ENCODE data around the gene JCAD.

Gene JCAD

GRCh38 chr10:30062582-30062981 lies 3.2 kb upstream of the JCAD start:
- no peak for TF ChIP-seq ZNF274 (IDR thresholded peaks at IDR 0.05; ENCODE audit: low read depth, low read length)
- H3K4me3 ChIP-seq (ENCODE audit: low read length), result no peak overlapping the region

- H3K4me3 ChIP-seq (ENCODE audit: low read length), result no peak overlapping the region
- TF ChIP-seq ZNF274 (IDR thresholded peaks at IDR 0.05; ENCODE audit: low read depth, low read length), result no peak
Observed at GRCh38 chr10:30062090-30062489, 2.7 kb upstream of the JCAD start.

- TF ChIP-seq ZNF274 (IDR thresholded peaks at IDR 0.05; ENCODE audit: low read depth, low read length), result no peak
- H3K4me3 ChIP-seq (ENCODE audit: low read length), result no peak overlapping the region
Observed at GRCh38 chr10:30058570-30059132, 735 bp downstream of the JCAD start.

- H3K4me3 ChIP-seq (ENCODE audit: low read length), result no peak overlapping the region
Observed at GRCh38 chr10:30057894-30058556, 1.4 kb downstream of the JCAD start.

GRCh38 chr10:30057421-30057841 lies 2.0 kb downstream of the JCAD start:
- H3K4me3 ChIP-seq (ENCODE audit: low read length), result no peak overlapping the region
- TF ChIP-seq ZNF274 (IDR thresholded peaks at IDR 0.05; ENCODE audit: low read depth, low read length), result no peak

More at GRCh38 chr10:30057894-30058556, 1.4 kb downstream of the JCAD start:
- TF ChIP-seq ZNF274 (IDR thresholded peaks at IDR 0.05; ENCODE audit: low read depth, low read length), result no peak

GRCh38 chr10:30056767-30057355 lies 2.5 kb downstream of the JCAD start:
- no peak overlapping the region for H3K4me3 ChIP-seq (ENCODE audit: low read length)
- no peak for TF ChIP-seq ZNF274 (IDR thresholded peaks at IDR 0.05; ENCODE audit: low read depth, low read length)

GRCh38 chr10:30056281-30056680 lies 3.1 kb downstream of the JCAD start:
- TF ChIP-seq ZNF274 (IDR thresholded peaks at IDR 0.05; ENCODE audit: low read depth, low read length), result no peak
- H3K4me3 ChIP-seq (ENCODE audit: low read length), result no peak overlapping the region

- no peak for TF ChIP-seq ZNF274 (IDR thresholded peaks at IDR 0.05; ENCODE audit: low read depth, low read length)
Observed at GRCh38 chr10:30055226-30055662, 4.1 kb downstream of the JCAD start.

GRCh38 chr10:30052062-30052461 lies 7.3 kb downstream of the JCAD start:
- no peak overlapping the region for H3K4me3 ChIP-seq (ENCODE audit: low read length)
- no peak for TF ChIP-seq ZNF274 (IDR thresholded peaks at IDR 0.05; ENCODE audit: low read depth, low read length)

More at GRCh38 chr10:30055226-30055662, 4.1 kb downstream of the JCAD start:
- H3K4me3 ChIP-seq (ENCODE audit: low read length), result no peak overlapping the region

- no peak for TF ChIP-seq ZNF274 (IDR thresholded peaks at IDR 0.05; ENCODE audit: low read depth, low read length)
- H3K4me3 ChIP-seq (ENCODE audit: low read length), result no peak overlapping the region
Observed at GRCh38 chr10:30051220-30051619, 8.2 kb downstream of the JCAD start.

GRCh38 chr10:30050411-30050810 lies 9.0 kb downstream of the JCAD start:
- no peak overlapping the region for H3K4me3 ChIP-seq (ENCODE audit: low read length)
- no peak for TF ChIP-seq ZNF274 (IDR thresholded peaks at IDR 0.05; ENCODE audit: low read depth, low read length)

- no peak for TF ChIP-seq ZNF274 (IDR thresholded peaks at IDR 0.05; ENCODE audit: low read depth, low read length)
- H3K4me3 ChIP-seq (ENCODE audit: low read length), result no peak overlapping the region
Observed at GRCh38 chr10:30048768-30049517, 10.4 kb downstream of the JCAD start.

- H3K4me3 ChIP-seq (ENCODE audit: low read length), result no peak overlapping the region
- no peak for TF ChIP-seq ZNF274 (IDR thresholded peaks at IDR 0.05; ENCODE audit: low read depth, low read length)
Observed at GRCh38 chr10:30047924-30048531, 11.4 kb downstream of the JCAD start.

- TF ChIP-seq ZNF274 (IDR thresholded peaks at IDR 0.05; ENCODE audit: low read depth, low read length), result no peak
- H3K4me3 ChIP-seq (ENCODE audit: low read length), result no peak overlapping the region
Observed at GRCh38 chr10:30047430-30047829, 12.0 kb downstream of the JCAD start.

All from GM08714 (cell line).